H1 (cell line): ENCODE data around the gene ISOC2. TPM values are rescaled to one million over a fixed set of nuclear protein-coding genes. Genes with fewer than 3 reads are reported as not detected.

Experiments used
- ASH2L ChIP-seq: fragments of 200-600, 300-600 bp; sonication (generic); IDR thresholded peaks from one replicate; pipeline ENCODE4 v1.7.1; 2017; ENCODE audit warnings: low read length
- ATF2 ChIP-seq: IDR thresholded peaks from 2 replicates; pipeline ENCODE4 v1.6.1; 2012; ENCODE audit warnings: low read length, inconsistent platforms
- ATF3 ChIP-seq: IDR thresholded peaks from 2 replicates; pipeline ENCODE4 v1.6.1; 2011; ENCODE audit warnings: low read depth, mild to moderate bottlenecking, low read length; ENCODE audit not compliant: insufficient read depth
- BACH1 ChIP-seq: IDR thresholded peaks from 2 replicates; pipeline ENCODE4 v1.6.1; 2012; ENCODE audit warnings: low read length, improper control_type of control experiment
- BCL11A ChIP-seq, 2 experiments: IDR thresholded peaks; one replicate each; pipeline ENCODE4 v1.6.1; 2011; ENCODE audit warnings: low read depth in 2 of 2, low read length in 2 of 2, mild to moderate bottlenecking in 2 of 2
- CEBPB ChIP-seq: IDR thresholded peaks from 2 replicates; pipeline ENCODE4 v1.6.1; 2012; ENCODE audit warnings: low read depth, low read length
- CHD1 ChIP-seq: IDR thresholded peaks from 2 replicates; pipeline ENCODE4 v1.6.1; 2012; ENCODE audit warnings: low read depth, low read length, improper control_type of control experiment
- CHD2 ChIP-seq: IDR thresholded peaks from 2 replicates; pipeline ENCODE4 v1.6.1; 2012; ENCODE audit warnings: low read length, improper control_type of control experiment
- CTBP2 ChIP-seq: IDR thresholded peaks from 2 replicates; pipeline ENCODE4 v1.7.0; 2011; ENCODE audit warnings: borderline replicate concordance, mild to moderate bottlenecking, moderate library complexity, mixed read lengths, low read length; ENCODE audit not compliant: insufficient read depth, insufficient read length
- JUND ChIP-seq: IDR thresholded peaks from 2 replicates; pipeline ENCODE4 v1.6.1; 2011; ENCODE audit warnings: mild to moderate bottlenecking, improper control_type of control experiment, low read length
- MAX ChIP-seq: IDR thresholded peaks from 2 replicates; pipeline ENCODE4 v1.6.1; 2012; ENCODE audit warnings: inconsistent platforms
- NRF1 ChIP-seq: IDR thresholded peaks from 2 replicates; pipeline ENCODE4 v1.6.1; 2011; ENCODE audit warnings: mild to moderate bottlenecking, low read depth, low read length, improper control_type of control experiment
- RFX5 ChIP-seq: IDR thresholded peaks from 2 replicates; pipeline ENCODE4 v1.6.1; 2011; ENCODE audit warnings: low read depth, low read length, improper control_type of control experiment, borderline replicate concordance
- RNF2 ChIP-seq: fragments of 200-900, 300-1000 bp; sonication (generic); IDR thresholded peaks from 2 replicates; pipeline ENCODE4 v1.7.1; 2016; ENCODE audit warnings: borderline replicate concordance, low read depth, mild to moderate bottlenecking, antibody characterized with exemption, low read length; ENCODE audit not compliant: poor library complexity, severe bottlenecking; ENCODE audit errors: missing control alignments
- RXRA ChIP-seq: IDR thresholded peaks from 2 replicates; pipeline ENCODE4 v1.6.1; 2011; ENCODE audit warnings: low read depth, mild to moderate bottlenecking, low read length, moderate library complexity; ENCODE audit not compliant: insufficient read depth
- SIRT6 ChIP-seq: IDR thresholded peaks from one replicate; pipeline ENCODE4 v1.7.1; 2012; ENCODE audit warnings: low read length, inconsistent platforms
- SUZ12 ChIP-seq: fragments of 200-600 bp; sonication (generic); IDR thresholded peaks from 2 replicates; pipeline ENCODE4 v1.6.1; 2012; ENCODE audit warnings: mild to moderate bottlenecking, inconsistent platforms, low read length, moderate library complexity, mixed read lengths
- TAF7 ChIP-seq: optimal IDR thresholded peaks from 2 replicates; pipeline ENCODE3; 2011; ENCODE audit warnings: low read depth, mild to moderate bottlenecking, inconsistent platforms, low read length, moderate library complexity, borderline replicate concordance
- TBP ChIP-seq: IDR thresholded peaks from 2 replicates; pipeline ENCODE4 v1.6.1; 2011; ENCODE audit warnings: low read depth, low read length, improper control_type of control experiment
- USF2 ChIP-seq: IDR thresholded peaks from 2 replicates; pipeline ENCODE4 v1.6.1; 2011; ENCODE audit warnings: low read length, improper control_type of control experiment
- polyA plus RNA-seq, 7 experiments: library from polyadenylated mRNA; depleted of rRNA in 3 of 7; stranded (reverse) in 5 of 7; unstranded in 2 of 7; fragments of >200 nt in 5 of 7; fragments of 200-250 nt in 2 of 7; gene quantifications; 1 replicate in 5 of 7; 2 replicates in 1 of 7; 4 replicates in 1 of 7; pipeline versions ENCODE4 v1.2.1 to v1.2.3, GENCODE V29; 2011 to 2013; ENCODE audit warnings: missing spikeins in 2 of 7, mixed read lengths in 2 of 7
- total RNA-seq: library from RNA; stranded (reverse); fragmentation: NEBNext Ultra II Directional; extraction: Animal tissue kit (Norgen Biotek cat#: 25700); gene quantifications from 2 replicates; pipeline ENCODE4 v1.2.1, GENCODE V29; 2021

ISOC2 gene
- total and polyA plus RNA-seq, 2 of the 8 experiments (the other 6 are each of a cell fraction or from before 2014, with no cell fraction given): 96.9 to 152 TPM

- TF ChIP-seq ASH2L: peak; percentile 40
- TF ChIP-seq CHD2: peak; percentile 70; the same call in 1 of the 2 replicates
- TF ChIP-seq CEBPB: no peak
- TF ChIP-seq JUND: 0 out of 2 replicates have a peak, but pooled peaks have one; percentile 4
- no peak for TF ChIP-seq BCL11A (IDR thresholded peaks at IDR 0.05; ENCODE audit: low read depth in 2 of 2, low read length in 2 of 2)
- TF ChIP-seq SUZ12: no peak
- no peak for TF ChIP-seq CHD1
- TF ChIP-seq SIRT6: no peak
- peak; percentile 40; the same call in 1 of the 2 replicates for TF ChIP-seq USF2
- TF ChIP-seq CTBP2: no peak
- TF ChIP-seq TBP: no peak
- TF ChIP-seq BACH1: no peak
- peak; percentile 84 for TF ChIP-seq NRF1
- TF ChIP-seq RXRA: no peak
- no peak for TF ChIP-seq TAF7
- no peak for TF ChIP-seq ATF2
- peak; percentile 80 for TF ChIP-seq RNF2
- peak; percentile 65; the same call in 1 of the 2 replicates for TF ChIP-seq ATF3
- TF ChIP-seq MAX: peak; percentile 99
- peak; percentile 96 for TF ChIP-seq RFX5
Observed at GRCh38 chr19:55503502-55504251, 42.2 kb upstream of the ISOC2 start (continued).
